Measurements from ENCODE around the gene HSPB6. TPM values are rescaled to one million over a fixed set of nuclear protein-coding genes. Genes with fewer than 3 reads are reported as not detected.

Gene HSPB6
- total RNA-seq, 1 experiment from 2014 or later: 0.93 TPM

DNA sequence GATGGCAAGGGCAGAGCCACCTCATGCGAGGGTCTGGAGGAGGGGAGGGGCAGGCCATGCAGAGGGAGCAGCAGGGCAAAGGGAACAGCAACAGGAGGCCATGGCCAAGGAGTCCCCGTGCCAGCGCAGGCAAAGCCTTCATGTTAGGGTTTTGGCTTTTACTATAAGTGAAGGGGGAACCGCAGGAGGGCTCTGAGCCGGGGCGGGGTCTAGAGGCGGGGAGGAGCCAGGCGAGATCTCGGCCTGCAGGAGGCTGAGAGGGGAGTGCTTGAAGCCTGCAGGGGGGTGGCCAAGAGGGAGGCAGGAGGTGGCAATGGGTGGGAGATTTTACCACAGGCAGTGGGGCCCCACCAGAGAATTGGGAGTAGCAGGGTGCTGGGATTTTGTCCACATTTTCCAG is 24.8 kb upstream of the HSPB6 start:
- DNase-seq (ENCODE audit: low read depth, low spot score): no peak
- H4K20me1 ChIP-seq (ENCODE audit: insufficient read depth): no peaks in the 10 kb centered on the region
- ATAC-seq: no peak
- H3K27ac ChIP-seq (ENCODE audit: low read depth, low read length): no peak overlapping the region
- no peaks in the 10 kb centered on the region for H3K79me2 ChIP-seq (ENCODE audit: insufficient read depth, low read length)
- H3K4me1 ChIP-seq (ENCODE audit: control insufficient read depth in 1 of 2, insufficient read depth in 2 of 2, low read length in 2 of 2): no peaks in the 10 kb centered on the region
- no peaks in the 10 kb centered on the region for H3K9me2 ChIP-seq (ENCODE audit: insufficient read depth)
- no peak overlapping the region for H3K9ac ChIP-seq (ENCODE audit: low read length)
- H3K4me2 ChIP-seq (ENCODE audit: low read length): no peak overlapping the region
- TF ChIP-seq, protein P1, sequence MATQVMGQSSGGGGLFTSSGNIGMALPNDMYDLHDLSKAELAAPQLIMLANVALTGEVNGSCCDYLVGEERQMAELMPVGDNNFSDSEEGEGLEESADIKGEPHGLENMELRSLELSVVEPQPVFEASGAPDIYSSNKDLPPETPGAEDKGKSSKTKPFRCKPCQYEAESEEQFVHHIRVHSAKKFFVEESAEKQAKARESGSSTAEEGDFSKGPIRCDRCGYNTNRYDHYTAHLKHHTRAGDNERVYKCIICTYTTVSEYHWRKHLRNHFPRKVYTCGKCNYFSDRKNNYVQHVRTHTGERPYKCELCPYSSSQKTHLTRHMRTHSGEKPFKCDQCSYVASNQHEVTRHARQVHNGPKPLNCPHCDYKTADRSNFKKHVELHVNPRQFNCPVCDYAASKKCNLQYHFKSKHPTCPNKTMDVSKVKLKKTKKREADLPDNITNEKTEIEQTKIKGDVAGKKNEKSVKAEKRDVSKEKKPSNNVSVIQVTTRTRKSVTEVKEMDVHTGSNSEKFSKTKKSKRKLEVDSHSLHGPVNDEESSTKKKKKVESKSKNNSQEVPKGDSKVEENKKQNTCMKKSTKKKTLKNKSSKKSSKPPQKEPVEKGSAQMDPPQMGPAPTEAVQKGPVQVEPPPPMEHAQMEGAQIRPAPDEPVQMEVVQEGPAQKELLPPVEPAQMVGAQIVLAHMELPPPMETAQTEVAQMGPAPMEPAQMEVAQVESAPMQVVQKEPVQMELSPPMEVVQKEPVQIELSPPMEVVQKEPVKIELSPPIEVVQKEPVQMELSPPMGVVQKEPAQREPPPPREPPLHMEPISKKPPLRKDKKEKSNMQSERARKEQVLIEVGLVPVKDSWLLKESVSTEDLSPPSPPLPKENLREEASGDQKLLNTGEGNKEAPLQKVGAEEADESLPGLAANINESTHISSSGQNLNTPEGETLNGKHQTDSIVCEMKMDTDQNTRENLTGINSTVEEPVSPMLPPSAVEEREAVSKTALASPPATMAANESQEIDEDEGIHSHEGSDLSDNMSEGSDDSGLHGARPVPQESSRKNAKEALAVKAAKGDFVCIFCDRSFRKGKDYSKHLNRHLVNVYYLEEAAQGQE (IDR thresholded peaks at IDR 0.05; ENCODE audit: low read depth): no peak
- TF ChIP-seq POLR2AphosphoS5 (IDR thresholded peaks at IDR 0.05; ENCODE audit: low read depth, low read length) (no peak), FOSL1 (IDR thresholded peaks at IDR 0.05; ENCODE audit: low read depth) (no peak), SIN3A (IDR thresholded peaks at IDR 0.05; ENCODE audit: low read depth) (no peak), YY1 (IDR thresholded peaks at IDR 0.05; ENCODE audit: extremely low read depth, insufficient replicate concordance, low read depth, low read length) (no peak), ZNF274 (IDR thresholded peaks at IDR 0.05; ENCODE audit: low read depth, low read length) (no peak), RAD21 (IDR thresholded peaks at IDR 0.05; ENCODE audit: low read depth) (no peak), SRF (IDR thresholded peaks at IDR 0.05; ENCODE audit: low read depth) (no peak), JUND (IDR thresholded peaks at IDR 0.05) (no peak)
- TF ChIP-seq, protein P2, sequence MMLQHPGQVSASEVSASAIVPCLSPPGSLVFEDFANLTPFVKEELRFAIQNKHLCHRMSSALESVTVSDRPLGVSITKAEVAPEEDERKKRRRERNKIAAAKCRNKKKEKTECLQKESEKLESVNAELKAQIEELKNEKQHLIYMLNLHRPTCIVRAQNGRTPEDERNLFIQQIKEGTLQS (IDR thresholded peaks at IDR 0.05): no peak
- TF ChIP-seq, protein P3, sequence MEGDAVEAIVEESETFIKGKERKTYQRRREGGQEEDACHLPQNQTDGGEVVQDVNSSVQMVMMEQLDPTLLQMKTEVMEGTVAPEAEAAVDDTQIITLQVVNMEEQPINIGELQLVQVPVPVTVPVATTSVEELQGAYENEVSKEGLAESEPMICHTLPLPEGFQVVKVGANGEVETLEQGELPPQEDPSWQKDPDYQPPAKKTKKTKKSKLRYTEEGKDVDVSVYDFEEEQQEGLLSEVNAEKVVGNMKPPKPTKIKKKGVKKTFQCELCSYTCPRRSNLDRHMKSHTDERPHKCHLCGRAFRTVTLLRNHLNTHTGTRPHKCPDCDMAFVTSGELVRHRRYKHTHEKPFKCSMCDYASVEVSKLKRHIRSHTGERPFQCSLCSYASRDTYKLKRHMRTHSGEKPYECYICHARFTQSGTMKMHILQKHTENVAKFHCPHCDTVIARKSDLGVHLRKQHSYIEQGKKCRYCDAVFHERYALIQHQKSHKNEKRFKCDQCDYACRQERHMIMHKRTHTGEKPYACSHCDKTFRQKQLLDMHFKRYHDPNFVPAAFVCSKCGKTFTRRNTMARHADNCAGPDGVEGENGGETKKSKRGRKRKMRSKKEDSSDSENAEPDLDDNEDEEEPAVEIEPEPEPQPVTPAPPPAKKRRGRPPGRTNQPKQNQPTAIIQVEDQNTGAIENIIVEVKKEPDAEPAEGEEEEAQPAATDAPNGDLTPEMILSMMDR (IDR thresholded peaks at IDR 0.05 in 2 of 3, conservative IDR thresholded peaks at IDR 0.05 in 1 of 3; ENCODE audit: borderline replicate concordance in 1 of 3, insufficient read depth in 1 of 3, low read depth in 2 of 3, low read length in 2 of 3): no peak
- TF ChIP-seq, protein P4, sequence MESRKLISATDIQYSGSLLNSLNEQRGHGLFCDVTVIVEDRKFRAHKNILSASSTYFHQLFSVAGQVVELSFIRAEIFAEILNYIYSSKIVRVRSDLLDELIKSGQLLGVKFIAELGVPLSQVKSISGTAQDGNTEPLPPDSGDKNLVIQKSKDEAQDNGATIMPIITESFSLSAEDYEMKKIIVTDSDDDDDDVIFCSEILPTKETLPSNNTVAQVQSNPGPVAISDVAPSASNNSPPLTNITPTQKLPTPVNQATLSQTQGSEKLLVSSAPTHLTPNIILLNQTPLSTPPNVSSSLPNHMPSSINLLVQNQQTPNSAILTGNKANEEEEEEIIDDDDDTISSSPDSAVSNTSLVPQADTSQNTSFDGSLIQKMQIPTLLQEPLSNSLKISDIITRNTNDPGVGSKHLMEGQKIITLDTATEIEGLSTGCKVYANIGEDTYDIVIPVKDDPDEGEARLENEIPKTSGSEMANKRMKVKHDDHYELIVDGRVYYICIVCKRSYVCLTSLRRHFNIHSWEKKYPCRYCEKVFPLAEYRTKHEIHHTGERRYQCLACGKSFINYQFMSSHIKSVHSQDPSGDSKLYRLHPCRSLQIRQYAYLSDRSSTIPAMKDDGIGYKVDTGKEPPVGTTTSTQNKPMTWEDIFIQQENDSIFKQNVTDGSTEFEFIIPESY (IDR thresholded peaks at IDR 0.05; ENCODE audit: extremely low read depth, insufficient replicate concordance, low read length): no peak
- TF ChIP-seq, protein P5, sequence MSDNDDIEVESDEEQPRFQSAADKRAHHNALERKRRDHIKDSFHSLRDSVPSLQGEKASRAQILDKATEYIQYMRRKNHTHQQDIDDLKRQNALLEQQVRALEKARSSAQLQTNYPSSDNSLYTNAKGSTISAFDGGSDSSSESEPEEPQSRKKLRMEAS (IDR thresholded peaks at IDR 0.05): no peak
- H3K36me3 ChIP-seq (ENCODE audit: control insufficient read depth in 1 of 2, insufficient read depth in 2 of 2, low read length in 2 of 2): peaks cover 2 to 4% of the 10 kb centered on the region in 2 experiments; a peak in 2 of 4 replicates
- intact Hi-C loops (cut with micrococcal nuclease): no loop called here
- POLR2A ChIA-PET: no interaction called here
- RAD21 ChIA-PET (ENCODE audit: low non-redundant PET in 1 of 2, low total read pairs in 2 of 2, uncharacterized antibody in 2 of 2, unreplicated experiment in 2 of 2): no interaction called here
- no TSS peak for BruUV-seq (replicated peaks)
- H3K4me3 ChIP-seq (replicated peaks in 1 of 2; ENCODE audit: low read depth in 1 of 2, low read length in 2 of 2): no peak overlapping the region
- CTCF ChIA-PET: no interaction called here
- H3K27me3 ChIP-seq (ENCODE audit: insufficient read depth, low read length): no peaks in the 10 kb centered on the region
- H2AFZ ChIP-seq (ENCODE audit: low read depth, low read length, poor library complexity, severe bottlenecking): no peak overlapping the region
- H3K9me3 ChIP-seq (ENCODE audit: control insufficient read depth in 1 of 2, insufficient read depth in 1 of 2, low read depth in 1 of 2, low read length in 2 of 2): no peaks in the 10 kb centered on the region
